ENCODE measurements around the gene SNRPD3. TPM values are rescaled to one million over a fixed set of nuclear protein-coding genes. Genes with fewer than 3 reads are reported as not detected.
"Not testable (repeated sequence)": the region's sequence is repeated elsewhere in the genome, so short reads cannot be mapped to it uniquely, and the experiment has no call there.

The SNRPD3 gene
- total RNA-seq, 1 experiment from 2014 or later = 144 TPM

- no peak for ATAC-seq
- intact Hi-C loops (cut with micrococcal nuclease) = loop anchor here (5.0 to 10.0 kb wide), 3 partner anchors 254 to 541 kb away; partner anchors contain the start of genes GSTT2, SPECC1L and SUSD2
- Histone ChIP-seq H2AFZ (ENCODE audit: low read depth, low read length, poor library complexity, severe bottlenecking) (no peak overlapping the region), H4K20me1 (ENCODE audit: insufficient read depth) (no peaks in the 10 kb centered on the region), H3K9me2 (ENCODE audit: insufficient read depth) (no peaks in the 10 kb centered on the region), H3K4me1 (ENCODE audit: control insufficient read depth in 1 of 2, insufficient read depth in 2 of 2, low read length in 2 of 2) (peaks cover 10 to 17% of the 10 kb centered on the region in 2 experiments), H3K9ac (ENCODE audit: low read length) (no peak overlapping the region), H3K36me3 (ENCODE audit: control insufficient read depth in 1 of 2, insufficient read depth in 2 of 2, low read length in 2 of 2) (no peaks in the 10 kb centered on the region), H3K4me3 (replicated peaks in 1 of 2; ENCODE audit: low read depth in 1 of 2, low read length in 2 of 2) (no peak overlapping the region), H3K4me2 (ENCODE audit: low read length) (no peak overlapping the region), H3K9me3 (ENCODE audit: control insufficient read depth in 1 of 2, insufficient read depth in 1 of 2, low read depth in 1 of 2, low read length in 2 of 2) (no peaks in the 10 kb centered on the region), H3K79me2 (ENCODE audit: insufficient read depth, low read length) (no peaks in the 10 kb centered on the region), H3K27ac (ENCODE audit: low read depth, low read length) (no peak overlapping the region), H3K27me3 (ENCODE audit: insufficient read depth, low read length) (no peaks in the 10 kb centered on the region)
- TF ChIP-seq POLR2A (IDR thresholded peaks at IDR 0.05; ENCODE audit: borderline replicate concordance, extremely low read depth, insufficient read depth, insufficient read length) (no peak), SRF (IDR thresholded peaks at IDR 0.05; ENCODE audit: low read depth) (no peak), EGR1 (IDR thresholded peaks at IDR 0.05; ENCODE audit: low read depth) (no peak), ZFX (IDR thresholded peaks at IDR 0.05) (no peak)
- RAD21 ChIA-PET (ENCODE audit: low non-redundant PET in 1 of 2, low total read pairs in 2 of 2, uncharacterized antibody in 2 of 2, unreplicated experiment in 2 of 2) = no interaction called here
- no peak for DNase-seq (ENCODE audit: low read depth, low spot score)
- POLR2A ChIA-PET = no interaction called here
- CTCF ChIA-PET = interaction anchor here (0.6 to 1.4 kb wide), 3 partner anchors 15 to 351 kb away, joined by 3 to 5 read pairs (median 4); no protein-coding TSS in a partner anchor
- BruUV-seq (replicated peaks) = no TSS peak
Observed at GRCh38 chr22:24526191-24526590, 29.6 kb upstream of the SNRPD3 start.

DNA sequence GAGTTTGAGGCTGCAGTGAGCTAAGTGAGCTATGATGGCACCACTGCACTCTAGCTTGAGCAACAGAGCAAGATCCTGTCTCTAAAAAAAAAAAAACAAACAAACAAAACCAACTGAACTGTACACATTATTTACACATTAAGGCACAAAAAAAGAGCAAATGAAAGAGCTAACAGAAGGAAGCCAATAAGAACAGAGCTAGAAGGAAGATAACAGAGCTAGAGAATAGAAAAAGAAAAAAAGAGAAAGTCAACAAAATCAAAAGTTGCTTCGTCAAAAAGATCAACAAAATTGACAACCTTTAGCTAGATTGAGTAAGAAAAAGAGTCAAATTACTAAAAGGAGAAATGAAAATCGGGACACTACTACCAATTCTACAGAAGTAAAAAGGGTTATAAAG, 25.9 kb upstream of the SNRPD3 start:
- Histone ChIP-seq H2AFZ (ENCODE audit: low read depth, low read length, poor library complexity, severe bottlenecking) (no peak overlapping the region), H3K36me3 (ENCODE audit: control insufficient read depth in 1 of 2, insufficient read depth in 2 of 2, low read length in 2 of 2) (no peaks in the 10 kb centered on the region), H3K79me2 (ENCODE audit: insufficient read depth, low read length) (no peaks in the 10 kb centered on the region), H3K9me3 (ENCODE audit: control insufficient read depth in 1 of 2, insufficient read depth in 1 of 2, low read depth in 1 of 2, low read length in 2 of 2) (no peaks in the 10 kb centered on the region), H3K4me1 (ENCODE audit: control insufficient read depth in 1 of 2, insufficient read depth in 2 of 2, low read length in 2 of 2) (peaks cover 2 to 8% of the 10 kb centered on the region in 2 experiments; a peak in 2 of 4 replicates), H3K9ac (ENCODE audit: low read length) (no peak overlapping the region), H4K20me1 (ENCODE audit: insufficient read depth) (no peaks in the 10 kb centered on the region), H3K27me3 (ENCODE audit: insufficient read depth, low read length) (no peaks in the 10 kb centered on the region), H3K9me2 (ENCODE audit: insufficient read depth) (no peaks in the 10 kb centered on the region), H3K4me2 (ENCODE audit: low read length) (no peak overlapping the region), H3K27ac (ENCODE audit: low read depth, low read length) (no peak overlapping the region), H3K4me3 (replicated peaks in 1 of 2; ENCODE audit: low read depth in 1 of 2, low read length in 2 of 2) (no peak overlapping the region)
- no peak for ATAC-seq
- CTCF ChIA-PET = interaction anchor here (1.1 to 1.5 kb wide), 2 partner anchors 27 to 372 kb away, joined by 3 read pairs; no protein-coding TSS in a partner anchor
- TF ChIP-seq ZBTB33 (IDR thresholded peaks at IDR 0.05; ENCODE audit: extremely low read depth, insufficient replicate concordance, low read length) (no peak), EZH2phosphoT487 (IDR thresholded peaks at IDR 0.05; ENCODE audit: borderline replicate concordance) (no peak), ATF3 (IDR thresholded peaks at IDR 0.05) (no peak), EZH2 (IDR thresholded peaks at IDR 0.05) (no peak), SRF (IDR thresholded peaks at IDR 0.05; ENCODE audit: low read depth) (no peak), RAD21 (IDR thresholded peaks at IDR 0.05; ENCODE audit: low read depth) (no peak), EGR1 (IDR thresholded peaks at IDR 0.05; ENCODE audit: low read depth) (no peak), POLR2AphosphoS5 (IDR thresholded peaks at IDR 0.05; ENCODE audit: low read depth, low read length) (no peak), ELF1 (IDR thresholded peaks at IDR 0.05; ENCODE audit: borderline replicate concordance, low read depth) (no peak), ZFX (IDR thresholded peaks at IDR 0.05) (no peak)
- BruUV-seq (replicated peaks) = no TSS peak
- RAD21 ChIA-PET (ENCODE audit: low non-redundant PET in 1 of 2, low total read pairs in 2 of 2, uncharacterized antibody in 2 of 2, unreplicated experiment in 2 of 2) = no interaction called here
- DNase-seq (ENCODE audit: low read depth, low spot score) = no peak
- POLR2A ChIA-PET = no interaction called here
- intact Hi-C loops (cut with micrococcal nuclease) = loop anchor here (5.0 to 10.0 kb wide), 3 partner anchors 258 to 545 kb away; partner anchors contain the start of genes GSTT2, SPECC1L and SUSD2

- H3K27ac ChIP-seq (ENCODE audit: low read depth, low read length); H3K9me2 ChIP-seq (ENCODE audit: insufficient read depth); H2AFZ ChIP-seq (ENCODE audit: low read depth, low read length, poor library complexity, severe bottlenecking); RAD21 ChIA-PET (ENCODE audit: low non-redundant PET in 1 of 2, low total read pairs in 2 of 2, uncharacterized antibody in 2 of 2, unreplicated experiment in 2 of 2); H3K27me3 ChIP-seq (ENCODE audit: insufficient read depth, low read length); H3K4me1 ChIP-seq (ENCODE audit: control insufficient read depth in 1 of 2, insufficient read depth in 2 of 2, low read length in 2 of 2); H4K20me1 ChIP-seq (ENCODE audit: insufficient read depth); H3K79me2 ChIP-seq (ENCODE audit: insufficient read depth, low read length); POLR2A ChIA-PET; DNase-seq (ENCODE audit: low read depth, low spot score); H3K4me2 ChIP-seq (ENCODE audit: low read length); H3K9me3 ChIP-seq (ENCODE audit: control insufficient read depth in 1 of 2, insufficient read depth in 1 of 2, low read depth in 1 of 2, low read length in 2 of 2); H3K9ac ChIP-seq (ENCODE audit: low read length); ATAC-seq; H3K4me3 ChIP-seq (replicated peaks in 1 of 2; ENCODE audit: low read depth in 1 of 2, low read length in 2 of 2); H3K36me3 ChIP-seq (ENCODE audit: control insufficient read depth in 1 of 2, insufficient read depth in 2 of 2, low read length in 2 of 2); BruUV-seq (replicated peaks); intact Hi-C loops (cut with micrococcal nuclease): not testable (repeated sequence)
- CTCF ChIA-PET = interaction anchor here (1.5 kb wide), 2 partner anchors 9 to 373 kb away, joined by 3 to 7 read pairs; no protein-coding TSS in a partner anchor
Observed at GRCh38 chr22:24530968-24531367, 24.8 kb upstream of the SNRPD3 start.
